H1 (cell line): Measurements from ENCODE around the gene CD52. TPM values are rescaled to one million over a fixed set of nuclear protein-coding genes. Genes with fewer than 3 reads are reported as not detected.

Experiments used
- CTCF ChIA-PET: fragments of 300-600 bp; sonication (Branson Sonifier 250); formaldehyde crosslinking; loops from one replicate; lab custom pipeline; 2021; ENCODE audit not compliant: partially characterized antibody; lab: Charles Lee
- POLR2A ChIA-PET: fragments of 300-600 bp; sonication (Branson Sonifier 250); formaldehyde crosslinking; loops from one replicate; lab custom pipeline; 2021; ENCODE audit warnings: inconsistent platforms; ENCODE audit not compliant: partially characterized antibody; lab: Charles Lee
- DNase-seq, 2 experiments: peaks; one replicate each; pipeline versions ENCODE4 v3.0.0 to v3.0.0-alpha.2; 2010 to 2022; ENCODE audit warnings: low spot score in 2 of 2, low read depth in 1 of 2, mixed read lengths in 1 of 2
- FAIRE-seq: peaks from 2 replicates; lab custom pipeline; 2011; peaks lifted over from hg19 to GRCh38; lab: Jason Lieb, UNC
- H2AFZ ChIP-seq: 2 replicates; pipeline ENCODE4 v1.8.1; 2012; ENCODE audit warnings: low read length, inconsistent platforms
- H2AK5ac ChIP-seq: 2 replicates; pipeline ENCODE4 v1.6.1; 2013; ENCODE audit warnings: low read depth, low read length
- H2BK120ac ChIP-seq: replicated peaks from 2 replicates; pipeline ENCODE3; 2013; ENCODE audit warnings: low read depth, low read length, inconsistent platforms
- H2BK12ac ChIP-seq: 2 replicates; pipeline ENCODE4 v1.6.1; 2013; ENCODE audit warnings: low read depth, low read length
- H2BK15ac ChIP-seq: 2 replicates; pipeline ENCODE4 v1.6.1; 2013; ENCODE audit warnings: low read length
- H2BK20ac ChIP-seq: 2 replicates; pipeline ENCODE4 v1.6.1; 2013; ENCODE audit warnings: low read length
- H2BK5ac ChIP-seq: 2 replicates; pipeline ENCODE4 v1.6.1; 2013; ENCODE audit warnings: low read depth, low read length
- H3K14ac ChIP-seq: 2 replicates; pipeline ENCODE4 v1.6.1; 2013; ENCODE audit warnings: inconsistent platforms; ENCODE audit not compliant: insufficient read length
- H3K18ac ChIP-seq: 2 replicates; pipeline ENCODE4 v1.6.1; 2013; ENCODE audit warnings: low read length; ENCODE audit errors: extremely low read depth
- H3K23ac ChIP-seq: 2 replicates; pipeline ENCODE4 v1.6.1; 2013; ENCODE audit warnings: inconsistent platforms; ENCODE audit not compliant: insufficient read length
- H3K23me2 ChIP-seq: 2 replicates; pipeline ENCODE4 v1.6.1; 2013; ENCODE audit warnings: low read depth, low read length
- H3K27ac ChIP-seq: 2 replicates; pipeline ENCODE4 v1.6.1; 2011; ENCODE audit warnings: low read depth, low read length, inconsistent platforms
- H3K27me3 ChIP-seq, 4 experiments: replicated peaks in 1 of 4; 1 replicate in 1 of 4; 2 replicates in 3 of 4; pipeline versions ENCODE4 v1.6.1 to v1.8.1; 2011 to 2013; ENCODE audit warnings: low read length in 3 of 4, mild to moderate bottlenecking in 3 of 4, inconsistent platforms in 2 of 4, mixed read lengths in 2 of 4, moderate library complexity in 1 of 4; ENCODE audit not compliant: control insufficient read depth in 3 of 4, insufficient read depth in 3 of 4; ENCODE audit errors: extremely low read depth in 1 of 4
- H3K36me3 ChIP-seq, 4 experiments: 2 replicates each; pipeline versions ENCODE4 v1.6.1 to v1.8.1; 2011 to 2013; ENCODE audit warnings: mild to moderate bottlenecking in 4 of 4, low read length in 3 of 4, moderate library complexity in 2 of 4, control low read depth in 1 of 4, inconsistent platforms in 1 of 4; ENCODE audit not compliant: insufficient read depth in 4 of 4, control insufficient read depth in 2 of 4
- H3K4ac ChIP-seq: replicated peaks from 2 replicates; pipeline ENCODE3; 2013; ENCODE audit warnings: low read length, low read depth, mixed read lengths, inconsistent platforms; ENCODE audit not compliant: insufficient read length
- H3K4me1 ChIP-seq, 4 experiments: replicated peaks in 1 of 4; 1 replicate in 1 of 4; 2 replicates in 3 of 4; pipeline versions ENCODE4 v1.6.1 to v1.8.1; 2011 to 2013; ENCODE audit warnings: low read length in 3 of 4, inconsistent platforms in 2 of 4, mixed read lengths in 1 of 4; ENCODE audit not compliant: insufficient read depth in 4 of 4, control insufficient read depth in 3 of 4
- H3K4me2 ChIP-seq, 2 experiments: 2 replicates each; pipeline versions ENCODE4 v1.6.1 to v1.8.1; 2011 to 2013; ENCODE audit warnings: low read depth in 2 of 2, low read length in 2 of 2, control low read depth in 1 of 2, inconsistent platforms in 1 of 2, mild to moderate bottlenecking in 1 of 2; ENCODE audit not compliant: insufficient read depth in 1 of 2
- H3K4me3 ChIP-seq, 4 experiments: fragments of 200-600, 300-600 bp in 1 of 4; sonication (generic), shearing (Covaris generic), sonication (Bioruptor Twin) in 1 of 4; 2 replicates each; pipeline versions ENCODE4 v1.5.1 to v1.8.1; 2011 to 2016; ENCODE audit warnings: low read length in 4 of 4, low read depth in 3 of 4, control low read depth in 2 of 4, inconsistent platforms in 2 of 4, mild to moderate bottlenecking in 2 of 4, mixed read lengths in 1 of 4, moderate library complexity in 1 of 4; ENCODE audit not compliant: insufficient read depth in 2 of 4; ENCODE audit errors: extremely low read depth in 1 of 4
- H3K56ac ChIP-seq: replicated peaks from 2 replicates; pipeline ENCODE3; 2013; ENCODE audit warnings: low read depth, mild to moderate bottlenecking, mixed read lengths, low read length, inconsistent platforms; ENCODE audit not compliant: insufficient read length
- H3K79me1 ChIP-seq: 2 replicates; pipeline ENCODE4 v1.6.1; 2013; ENCODE audit warnings: low read depth, low read length, control low read depth
- H3K79me2 ChIP-seq, 2 experiments: 2 replicates each; pipeline versions ENCODE4 v1.6.1 to v1.8.1; 2012 to 2013; ENCODE audit warnings: low read length in 2 of 2, mild to moderate bottlenecking in 2 of 2, inconsistent platforms in 1 of 2; ENCODE audit not compliant: insufficient read depth in 2 of 2, control insufficient read depth in 1 of 2
- H3K9ac ChIP-seq, 4 experiments: replicated peaks in 1 of 4; 1 replicate in 1 of 4; 2 replicates in 3 of 4; pipeline versions ENCODE4 v1.6.1 to v1.8.1; 2011 to 2013; ENCODE audit warnings: low read depth in 3 of 4, low read length in 3 of 4, control low read depth in 2 of 4, mild to moderate bottlenecking in 2 of 4, moderate library complexity in 2 of 4, inconsistent platforms in 1 of 4; ENCODE audit errors: extremely low read depth in 1 of 4
- H3K9me3 ChIP-seq, 2 experiments: 2 replicates each; pipeline versions ENCODE4 v1.6.1 to v1.8.1; 2012 to 2013; ENCODE audit warnings: mild to moderate bottlenecking in 2 of 2, moderate library complexity in 2 of 2, control low read depth in 1 of 2, inconsistent platforms in 1 of 2, low read depth in 1 of 2, low read length in 1 of 2, mixed read lengths in 1 of 2; ENCODE audit not compliant: insufficient read depth in 2 of 2
- H4K20me1 ChIP-seq, 2 experiments: replicated peaks in 1 of 2; 2 replicates each; pipeline versions ENCODE3 to v1.8.1; 2011 to 2013; ENCODE audit warnings: inconsistent platforms in 2 of 2, low read length in 2 of 2, mild to moderate bottlenecking in 1 of 2; ENCODE audit not compliant: insufficient read depth in 2 of 2, control insufficient read depth in 1 of 2
- H4K5ac ChIP-seq: 2 replicates; pipeline ENCODE4 v1.6.1; 2013; ENCODE audit warnings: low read length, low read depth, mixed read lengths, inconsistent platforms; ENCODE audit not compliant: insufficient read length
- H4K8ac ChIP-seq: 2 replicates; pipeline ENCODE4 v1.8.0; 2013; ENCODE audit warnings: mild to moderate bottlenecking, moderate library complexity, low read length, inconsistent platforms; ENCODE audit not compliant: insufficient read depth; ENCODE audit errors: extremely low read depth
- H4K91ac ChIP-seq: replicated peaks from 2 replicates; pipeline ENCODE3; 2013; ENCODE audit warnings: low read length, mixed read lengths, inconsistent platforms; ENCODE audit not compliant: insufficient read length
- WGBS, 2 experiments: shearing (Covaris generic) in 1 of 2; methylation state at CpG; one replicate each; pipeline versions ENCODE4 v1.1.6 to v1.1.7; 2013 to 2015; ENCODE audit warnings: low lambda C conversion rate in 2 of 2, mixed read lengths in 2 of 2, inconsistent platforms in 1 of 2, low coverage in 1 of 2, missing lambda C conversion rate in 1 of 2; ENCODE audit not compliant: insufficient replicate concordance in 2 of 2, insufficient coverage in 1 of 2, insufficient read length in 1 of 2; ENCODE audit errors: extremely low coverage in 1 of 2, missing lambda C conversion rate in 1 of 2; 5-methylcytosine and 5-hydroxymethylcytosine counted together
- polyA plus RNA-seq, 7 experiments: library from polyadenylated mRNA; depleted of rRNA in 3 of 7; stranded (reverse) in 5 of 7; unstranded in 2 of 7; fragments of >200 nt in 5 of 7; fragments of 200-250 nt in 2 of 7; gene quantifications; 1 replicate in 5 of 7; 2 replicates in 1 of 7; 4 replicates in 1 of 7; pipeline versions ENCODE4 v1.2.1 to v1.2.3, GENCODE V29; 2011 to 2013; ENCODE audit warnings: missing spikeins in 2 of 7, mixed read lengths in 2 of 7
- total RNA-seq: library from RNA; stranded (reverse); fragmentation: NEBNext Ultra II Directional; extraction: Animal tissue kit (Norgen Biotek cat#: 25700); gene quantifications from 2 replicates; pipeline ENCODE4 v1.2.1, GENCODE V29; 2021

CD52 gene
- total and polyA plus RNA-seq, 2 of the 8 experiments (the other 6 are each of a cell fraction or from before 2014, with no cell fraction given) = 2.4 to 3.1 TPM

- Histone ChIP-seq H2BK15ac (no peak overlapping the region), H4K20me1 (peaks cover 0 to 2% of the 10 kb centered on the region in 2 experiments), H2BK20ac (no peak overlapping the region), H3K79me1 (no peaks in the 10 kb centered on the region), H3K23ac (no peak overlapping the region), H3K9ac (no peak overlapping the region), H3K14ac (no peak overlapping the region), H4K91ac (no peak overlapping the region), H3K27ac (no peak overlapping the region), H2BK120ac (no peak overlapping the region), H3K4me2 (no peak overlapping the region), H3K4me3 (no peak overlapping the region), H2BK12ac (no peak overlapping the region), H2AK5ac (no peak overlapping the region), H3K23me2 (no peaks in the 10 kb centered on the region), H3K18ac (no peak overlapping the region), H3K56ac (no peak overlapping the region), H4K8ac (no peak overlapping the region), H2AFZ (no peak overlapping the region), H3K4ac (no peak overlapping the region), H2BK5ac (no peak overlapping the region), H3K9me3 (no peaks in the 10 kb centered on the region), H3K79me2 (no peaks in the 10 kb centered on the region), H3K36me3 (peaks cover 2 to 12% (median 10%) of the 10 kb centered on the region in 4 experiments; a peak in 6 of 8 replicates), H3K27me3 (no peaks in the 10 kb centered on the region), H3K4me1 (peaks cover 0 to 1% (median 0%) of the 10 kb centered on the region in 4 experiments; a peak in 1 of 7 replicates), H4K5ac (no peak overlapping the region)
- 92% methylated on average over 5 of the region's 5 CpGs; no CpG with 5 or more reads in 1 of the 2 experiments for whole genome bisulfite sequencing, 2 experiments
- FAIRE-seq (no peak), DNase-seq (no peak)
- CTCF ChIA-PET = interaction anchor here (0.9 to 57.0 kb wide), 6 partner anchors 8 to 153 kb away, joined by 3 to 1530 read pairs (median 12); partner anchors contain the start of genes CD52, CNKSR1, SH3BGRL3 and UBXN11
- POLR2A ChIA-PET = interaction anchor here (0.7 to 1.7 kb wide), 4 partner anchors 8 to 66 kb away, joined by 3 to 5 read pairs (median 4); no protein-coding TSS in a partner anchor
These were observed 12.5 kb downstream of the CD52 start for GRCh38 chr1:26330276-26330675.
